ENCODE data around the gene UBE2O.

The UBE2O gene

GRCh38 chr17:76410328-76410965 is 42.5 kb downstream of the UBE2O start:
- no peak for DNase-seq

DNA sequence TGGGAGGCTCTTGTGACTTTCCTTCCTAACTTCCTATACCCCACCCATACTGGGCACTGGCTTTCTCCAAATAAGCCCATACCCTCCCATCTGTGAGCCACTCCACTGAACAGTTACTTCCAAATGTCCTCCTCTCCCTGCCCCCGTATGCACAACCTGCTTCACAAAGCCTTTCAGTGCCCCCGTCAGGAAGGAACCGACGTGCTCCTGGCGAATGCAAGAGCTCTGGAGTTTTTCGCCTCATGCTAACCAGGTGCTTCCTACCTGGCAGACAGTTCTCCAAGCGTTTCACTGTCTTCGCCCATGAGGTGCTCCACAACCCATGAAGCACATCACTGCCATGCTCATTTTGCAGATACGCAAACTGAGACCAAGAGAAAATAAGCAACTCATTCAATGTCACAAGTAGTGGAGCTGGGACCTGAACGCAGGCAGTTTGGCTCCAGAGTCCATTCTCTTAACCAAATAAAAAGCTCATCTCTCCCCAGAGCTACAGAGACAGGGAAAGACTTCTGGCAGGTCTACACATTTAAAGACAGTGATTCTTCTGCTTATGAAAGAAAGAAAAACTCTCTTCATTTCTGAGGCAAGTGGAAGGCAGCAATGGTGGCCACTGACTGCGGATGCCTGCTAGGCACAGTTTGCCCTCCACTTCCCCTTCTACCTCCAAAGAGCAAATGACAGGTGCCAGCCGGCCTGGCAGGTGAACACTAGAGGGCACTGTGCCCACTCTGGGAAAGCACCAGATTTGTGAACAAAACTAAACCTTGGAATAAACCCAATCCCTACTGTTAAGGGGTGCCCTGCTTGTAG is 44.7 kb downstream of the UBE2O start:
- peak; percentile 57 for DNase-seq

- DNase-seq = no peak
These were observed 45.4 kb downstream of the UBE2O start for GRCh38 chr17:76407509-76407908.

GRCh38 chr17:76405967-76406647 is 46.8 kb downstream of the UBE2O start:
- no peak for DNase-seq

GRCh38 chr17:76405607-76405966 is 47.4 kb downstream of the UBE2O start:
- DNase-seq = no peak

DNA sequence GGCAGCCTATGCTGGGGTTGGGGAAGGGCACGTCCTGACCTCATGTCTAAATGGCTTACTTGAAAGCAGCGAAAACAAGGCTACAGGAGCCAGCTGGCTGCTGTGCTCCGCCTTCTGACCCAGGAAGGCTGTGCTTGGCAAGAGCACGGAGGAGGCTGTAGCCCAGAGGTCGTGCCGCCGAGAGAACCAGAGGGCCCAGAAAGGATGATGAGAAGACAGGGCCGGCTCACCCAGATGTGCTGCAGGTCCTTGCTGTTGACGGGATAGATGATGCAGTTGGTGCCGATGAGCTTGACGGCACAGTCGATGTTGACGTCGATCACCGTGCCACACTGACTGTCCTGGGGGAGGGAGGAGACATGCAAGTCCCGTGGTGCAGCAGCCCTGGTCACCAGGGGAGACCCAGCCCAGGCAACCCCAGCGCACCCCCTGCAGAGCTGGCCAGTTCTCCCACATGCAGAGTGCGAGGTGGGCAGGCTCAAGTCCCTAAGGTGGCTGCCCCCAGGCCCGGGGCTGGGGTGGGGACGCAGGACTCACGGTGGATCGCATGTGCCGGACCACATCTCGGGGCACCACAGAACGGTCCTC is 47.9 kb downstream of the UBE2O start:
- DNase-seq = no peak

- DNase-seq = no peak
These were observed 48.7 kb downstream of the UBE2O start for GRCh38 chr17:76404256-76404655.

GRCh38 chr17:76402711-76403110 is 50.2 kb downstream of the UBE2O start:
- DNase-seq = no peak

- no peak for DNase-seq
These were observed 53.5 kb downstream of the UBE2O start for GRCh38 chr17:76399175-76400172.

DNA sequence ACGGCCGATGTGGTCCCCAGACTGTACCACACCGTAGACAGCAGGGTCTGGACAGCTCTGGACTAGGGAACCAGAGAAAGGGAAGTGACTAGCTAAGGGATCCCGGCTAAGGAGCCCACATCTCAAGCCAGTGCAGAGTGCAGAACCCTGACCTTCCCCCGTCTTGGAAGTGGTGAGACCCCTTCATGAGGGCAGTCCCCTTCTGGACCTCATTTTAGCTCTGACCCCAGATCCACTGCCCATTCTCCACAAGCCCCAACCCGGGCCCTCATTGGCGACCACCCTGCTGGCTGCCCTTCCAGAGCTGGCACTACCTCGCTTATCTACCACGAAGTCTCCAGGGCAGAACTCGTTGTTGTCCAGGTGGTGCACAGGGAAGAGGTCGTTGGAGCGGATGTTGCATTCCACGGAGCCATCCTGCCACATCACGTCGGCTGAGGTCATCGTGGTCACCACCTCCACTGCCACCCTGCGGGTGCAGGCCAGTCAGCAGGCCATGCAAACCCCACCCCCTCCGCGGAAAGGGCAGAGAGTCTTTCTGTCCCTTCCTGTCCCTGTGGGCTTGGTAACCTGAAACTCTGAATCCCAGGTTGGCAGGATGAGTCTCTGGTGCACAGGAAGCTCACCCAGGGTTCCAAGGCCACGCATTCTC is 54.3 kb downstream of the UBE2O start:
- no peak for DNase-seq

DNA sequence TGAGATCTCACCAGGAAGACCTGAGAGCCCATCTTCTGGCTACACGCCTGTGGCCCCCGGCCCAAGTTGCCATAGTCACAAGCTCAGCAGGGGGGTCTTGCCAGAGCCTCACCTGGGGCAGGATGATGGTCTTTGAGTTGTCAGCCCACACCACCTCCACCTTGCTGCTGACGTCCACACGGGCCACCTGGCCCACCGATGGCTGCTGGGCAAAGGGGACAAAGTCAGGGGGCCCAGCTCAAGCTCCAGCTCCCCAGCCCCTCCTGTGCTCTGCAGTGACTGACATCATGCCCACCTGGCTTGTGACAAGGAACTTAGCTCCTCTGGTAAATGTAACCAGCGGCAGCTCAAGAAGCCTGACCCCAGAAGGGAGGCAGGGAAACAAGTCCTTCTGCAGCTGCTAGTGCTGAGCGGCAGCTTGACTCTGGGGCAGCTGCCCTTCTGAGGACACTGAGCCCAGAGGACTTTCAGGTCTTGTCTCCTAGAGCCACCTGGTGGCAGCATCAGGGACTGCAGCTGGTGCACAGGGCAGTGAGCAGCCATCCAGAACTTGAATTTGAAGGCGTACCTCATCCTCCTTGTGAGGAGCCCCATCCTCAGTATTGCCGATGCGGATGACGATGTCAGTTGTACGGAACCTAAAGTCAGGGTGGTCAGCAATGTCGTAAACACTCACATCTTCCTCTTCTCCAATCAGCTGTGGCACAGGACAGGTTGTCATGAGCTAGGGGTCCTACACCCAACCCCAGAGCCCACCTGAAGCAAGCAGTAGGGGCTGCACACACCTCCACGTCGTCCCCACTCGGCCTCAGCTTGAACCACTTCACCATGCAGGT is 55.0 kb downstream of the UBE2O start:
- peak; percentile 66 for DNase-seq

- DNase-seq = no peak
These were observed 55.8 kb downstream of the UBE2O start for GRCh38 chr17:76397184-76397583.

GRCh38 chr17:76395980-76396379 is 57.0 kb downstream of the UBE2O start:
- DNase-seq = no peak

- DNase-seq = no peak
These were observed 58.8 kb downstream of the UBE2O start for GRCh38 chr17:76394166-76394565.

- DNase-seq = no peak
These were observed 61.7 kb downstream of the UBE2O start for GRCh38 chr17:76391200-76391715.

GRCh38 chr17:76390003-76390421 is 62.9 kb downstream of the UBE2O start:
- DNase-seq = no peak

DNA sequence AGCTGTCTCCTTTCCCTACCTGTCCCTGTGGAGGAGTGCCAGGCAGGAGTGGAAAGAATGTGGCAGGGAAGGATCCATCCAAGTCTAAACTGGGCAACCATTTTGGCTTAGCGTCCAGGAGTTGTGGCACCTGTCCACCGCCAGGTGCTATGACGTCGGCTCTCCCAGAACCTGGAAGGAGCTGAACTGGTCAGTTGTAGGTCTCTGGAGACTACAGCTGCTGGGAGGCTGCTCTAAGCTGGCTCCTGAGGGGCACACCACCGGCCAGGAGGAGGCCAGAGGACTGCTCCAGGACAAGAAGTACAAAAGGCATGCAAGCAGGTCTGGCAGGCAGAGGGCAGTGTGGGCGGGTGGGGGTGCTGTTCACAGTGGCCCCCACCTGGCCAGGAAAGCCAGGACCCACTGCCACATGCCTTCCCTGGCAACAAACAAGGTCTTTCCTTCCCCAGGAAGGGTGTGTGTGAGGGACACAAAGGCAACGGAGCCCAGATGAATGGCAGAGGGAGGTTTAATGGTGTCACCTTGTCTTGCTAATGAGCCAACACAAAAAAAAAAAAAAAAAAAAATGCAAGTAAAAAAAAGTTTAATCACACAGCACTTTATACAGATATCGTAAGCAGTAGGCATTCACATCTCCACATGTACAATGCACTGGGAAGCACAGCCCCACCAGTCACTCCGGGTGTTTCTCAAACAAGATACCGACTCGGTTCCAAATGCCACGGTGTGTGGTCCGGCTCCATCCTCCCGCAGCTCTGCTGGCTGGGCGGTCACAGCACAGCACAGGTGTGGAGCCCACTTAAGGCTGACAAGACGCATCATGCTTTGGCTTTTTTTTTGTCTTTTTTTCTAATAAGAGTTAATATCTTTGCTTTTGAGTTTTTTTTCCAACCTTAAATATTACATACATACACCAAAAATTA is 63.7 kb downstream of the UBE2O start:
- DNase-seq = no peak

DNA sequence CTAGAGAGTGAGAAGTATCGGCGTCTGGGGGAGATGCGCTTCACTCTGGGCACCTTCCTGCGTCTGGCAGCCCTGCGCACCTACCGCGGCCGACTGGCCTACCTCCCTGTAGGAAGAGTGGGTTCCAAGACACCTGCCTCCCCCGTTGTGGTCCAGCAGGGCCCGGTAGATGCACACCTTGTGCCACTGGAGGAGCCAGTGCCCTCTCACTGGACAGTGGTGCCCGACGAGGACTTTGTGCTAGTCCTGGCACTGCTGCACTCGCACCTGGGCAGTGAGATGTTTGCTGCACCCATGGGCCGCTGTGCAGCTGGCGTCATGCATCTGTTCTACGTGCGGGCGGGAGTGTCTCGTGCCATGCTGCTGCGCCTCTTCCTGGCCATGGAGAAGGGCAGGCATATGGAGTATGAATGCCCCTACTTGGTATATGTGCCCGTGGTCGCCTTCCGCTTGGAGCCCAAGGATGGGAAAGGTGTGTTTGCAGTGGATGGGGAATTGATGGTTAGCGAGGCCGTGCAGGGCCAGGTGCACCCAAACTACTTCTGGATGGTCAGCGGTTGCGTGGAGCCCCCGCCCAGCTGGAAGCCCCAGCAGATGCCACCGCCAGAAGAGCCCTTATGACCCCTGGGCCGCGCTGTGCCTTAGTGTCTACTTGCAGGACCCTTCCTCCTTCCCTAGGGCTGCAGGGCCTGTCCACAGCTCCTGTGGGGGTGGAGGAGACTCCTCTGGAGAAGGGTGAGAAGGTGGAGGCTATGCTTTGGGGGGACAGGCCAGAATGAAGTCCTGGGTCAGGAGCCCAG is 65.8 kb downstream of the UBE2O start:
- no peak for DNase-seq
